NB4 (cell line): ENCODE measurements around the gene SPSB1.

Experiments used
- CTCF ChIP-seq: IDR thresholded peaks from one replicate; pipeline ENCODE4 v1.5.1; 2012; ENCODE audit warnings: low read depth, low read length
- MAX ChIP-seq: IDR thresholded peaks from 2 replicates; pipeline ENCODE4 v1.6.1; 2011; ENCODE audit warnings: low read depth, low read length
- MYC ChIP-seq: IDR thresholded peaks from 2 replicates; pipeline ENCODE4 v1.6.1; 2011; ENCODE audit warnings: low read depth, low read length
- POLR2A ChIP-seq: IDR thresholded peaks from 2 replicates; pipeline ENCODE4 v1.6.1; 2011; ENCODE audit warnings: mild to moderate bottlenecking; ENCODE audit not compliant: insufficient read length; ENCODE audit errors: extremely low read depth

GRCh38 chr1:9270290-9270883, 22.3 kb upstream of the SPSB1 start:
- no peak for TF ChIP-seq CTCF
- TF ChIP-seq POLR2A: no peak
- no peak for TF ChIP-seq MAX
- no peak for TF ChIP-seq MYC
